H1 (cell line): ENCODE measurements around the gene CD164L2. TPM values are rescaled to one million over a fixed set of nuclear protein-coding genes. Genes with fewer than 3 reads are reported as not detected.

Experiments used
- CTCF ChIA-PET: fragments of 300-600 bp; sonication (Branson Sonifier 250); formaldehyde crosslinking; loops from one replicate; lab custom pipeline; 2021; ENCODE audit not compliant: partially characterized antibody; lab: Charles Lee
- POLR2A ChIA-PET: fragments of 300-600 bp; sonication (Branson Sonifier 250); formaldehyde crosslinking; loops from one replicate; lab custom pipeline; 2021; ENCODE audit warnings: inconsistent platforms; ENCODE audit not compliant: partially characterized antibody; lab: Charles Lee
- DNase-seq, 2 experiments: peaks; one replicate each; pipeline versions ENCODE4 v3.0.0 to v3.0.0-alpha.2; 2010 to 2022; ENCODE audit warnings: low spot score in 2 of 2, low read depth in 1 of 2, mixed read lengths in 1 of 2
- FAIRE-seq: peaks from 2 replicates; lab custom pipeline; 2011; peaks lifted over from hg19 to GRCh38; lab: Jason Lieb, UNC
- H2AFZ ChIP-seq: 2 replicates; pipeline ENCODE4 v1.8.1; 2012; ENCODE audit warnings: low read length, inconsistent platforms
- H2AK5ac ChIP-seq: 2 replicates; pipeline ENCODE4 v1.6.1; 2013; ENCODE audit warnings: low read depth, low read length
- H2BK120ac ChIP-seq: replicated peaks from 2 replicates; pipeline ENCODE3; 2013; ENCODE audit warnings: low read depth, low read length, inconsistent platforms
- H2BK12ac ChIP-seq: 2 replicates; pipeline ENCODE4 v1.6.1; 2013; ENCODE audit warnings: low read depth, low read length
- H2BK15ac ChIP-seq: 2 replicates; pipeline ENCODE4 v1.6.1; 2013; ENCODE audit warnings: low read length
- H2BK20ac ChIP-seq: 2 replicates; pipeline ENCODE4 v1.6.1; 2013; ENCODE audit warnings: low read length
- H2BK5ac ChIP-seq: 2 replicates; pipeline ENCODE4 v1.6.1; 2013; ENCODE audit warnings: low read depth, low read length
- H3K14ac ChIP-seq: 2 replicates; pipeline ENCODE4 v1.6.1; 2013; ENCODE audit warnings: inconsistent platforms; ENCODE audit not compliant: insufficient read length
- H3K18ac ChIP-seq: 2 replicates; pipeline ENCODE4 v1.6.1; 2013; ENCODE audit warnings: low read length; ENCODE audit errors: extremely low read depth
- H3K23ac ChIP-seq: 2 replicates; pipeline ENCODE4 v1.6.1; 2013; ENCODE audit warnings: inconsistent platforms; ENCODE audit not compliant: insufficient read length
- H3K23me2 ChIP-seq: 2 replicates; pipeline ENCODE4 v1.6.1; 2013; ENCODE audit warnings: low read depth, low read length
- H3K27ac ChIP-seq: 2 replicates; pipeline ENCODE4 v1.6.1; 2011; ENCODE audit warnings: low read depth, low read length, inconsistent platforms
- H3K27me3 ChIP-seq, 4 experiments: replicated peaks in 1 of 4; 1 replicate in 1 of 4; 2 replicates in 3 of 4; pipeline versions ENCODE4 v1.6.1 to v1.8.1; 2011 to 2013; ENCODE audit warnings: low read length in 3 of 4, mild to moderate bottlenecking in 3 of 4, inconsistent platforms in 2 of 4, mixed read lengths in 2 of 4, moderate library complexity in 1 of 4; ENCODE audit not compliant: control insufficient read depth in 3 of 4, insufficient read depth in 3 of 4; ENCODE audit errors: extremely low read depth in 1 of 4
- H3K36me3 ChIP-seq, 4 experiments: 2 replicates each; pipeline versions ENCODE4 v1.6.1 to v1.8.1; 2011 to 2013; ENCODE audit warnings: mild to moderate bottlenecking in 4 of 4, low read length in 3 of 4, moderate library complexity in 2 of 4, control low read depth in 1 of 4, inconsistent platforms in 1 of 4; ENCODE audit not compliant: insufficient read depth in 4 of 4, control insufficient read depth in 2 of 4
- H3K4ac ChIP-seq: replicated peaks from 2 replicates; pipeline ENCODE3; 2013; ENCODE audit warnings: low read length, low read depth, mixed read lengths, inconsistent platforms; ENCODE audit not compliant: insufficient read length
- H3K4me1 ChIP-seq, 4 experiments: replicated peaks in 1 of 4; 1 replicate in 1 of 4; 2 replicates in 3 of 4; pipeline versions ENCODE4 v1.6.1 to v1.8.1; 2011 to 2013; ENCODE audit warnings: low read length in 3 of 4, inconsistent platforms in 2 of 4, mixed read lengths in 1 of 4; ENCODE audit not compliant: insufficient read depth in 4 of 4, control insufficient read depth in 3 of 4
- H3K4me2 ChIP-seq, 2 experiments: 2 replicates each; pipeline versions ENCODE4 v1.6.1 to v1.8.1; 2011 to 2013; ENCODE audit warnings: low read depth in 2 of 2, low read length in 2 of 2, control low read depth in 1 of 2, inconsistent platforms in 1 of 2, mild to moderate bottlenecking in 1 of 2; ENCODE audit not compliant: insufficient read depth in 1 of 2
- H3K4me3 ChIP-seq, 4 experiments: fragments of 200-600, 300-600 bp in 1 of 4; sonication (generic), shearing (Covaris generic), sonication (Bioruptor Twin) in 1 of 4; 2 replicates each; pipeline versions ENCODE4 v1.5.1 to v1.8.1; 2011 to 2016; ENCODE audit warnings: low read length in 4 of 4, low read depth in 3 of 4, control low read depth in 2 of 4, inconsistent platforms in 2 of 4, mild to moderate bottlenecking in 2 of 4, mixed read lengths in 1 of 4, moderate library complexity in 1 of 4; ENCODE audit not compliant: insufficient read depth in 2 of 4; ENCODE audit errors: extremely low read depth in 1 of 4
- H3K56ac ChIP-seq: replicated peaks from 2 replicates; pipeline ENCODE3; 2013; ENCODE audit warnings: low read depth, mild to moderate bottlenecking, mixed read lengths, low read length, inconsistent platforms; ENCODE audit not compliant: insufficient read length
- H3K79me1 ChIP-seq: 2 replicates; pipeline ENCODE4 v1.6.1; 2013; ENCODE audit warnings: low read depth, low read length, control low read depth
- H3K79me2 ChIP-seq, 2 experiments: 2 replicates each; pipeline versions ENCODE4 v1.6.1 to v1.8.1; 2012 to 2013; ENCODE audit warnings: low read length in 2 of 2, mild to moderate bottlenecking in 2 of 2, inconsistent platforms in 1 of 2; ENCODE audit not compliant: insufficient read depth in 2 of 2, control insufficient read depth in 1 of 2
- H3K9ac ChIP-seq, 4 experiments: replicated peaks in 1 of 4; 1 replicate in 1 of 4; 2 replicates in 3 of 4; pipeline versions ENCODE4 v1.6.1 to v1.8.1; 2011 to 2013; ENCODE audit warnings: low read depth in 3 of 4, low read length in 3 of 4, control low read depth in 2 of 4, mild to moderate bottlenecking in 2 of 4, moderate library complexity in 2 of 4, inconsistent platforms in 1 of 4; ENCODE audit errors: extremely low read depth in 1 of 4
- H3K9me3 ChIP-seq, 2 experiments: 2 replicates each; pipeline versions ENCODE4 v1.6.1 to v1.8.1; 2012 to 2013; ENCODE audit warnings: mild to moderate bottlenecking in 2 of 2, moderate library complexity in 2 of 2, control low read depth in 1 of 2, inconsistent platforms in 1 of 2, low read depth in 1 of 2, low read length in 1 of 2, mixed read lengths in 1 of 2; ENCODE audit not compliant: insufficient read depth in 2 of 2
- H4K20me1 ChIP-seq, 2 experiments: replicated peaks in 1 of 2; 2 replicates each; pipeline versions ENCODE3 to v1.8.1; 2011 to 2013; ENCODE audit warnings: inconsistent platforms in 2 of 2, low read length in 2 of 2, mild to moderate bottlenecking in 1 of 2; ENCODE audit not compliant: insufficient read depth in 2 of 2, control insufficient read depth in 1 of 2
- H4K5ac ChIP-seq: 2 replicates; pipeline ENCODE4 v1.6.1; 2013; ENCODE audit warnings: low read length, low read depth, mixed read lengths, inconsistent platforms; ENCODE audit not compliant: insufficient read length
- H4K8ac ChIP-seq: 2 replicates; pipeline ENCODE4 v1.8.0; 2013; ENCODE audit warnings: mild to moderate bottlenecking, moderate library complexity, low read length, inconsistent platforms; ENCODE audit not compliant: insufficient read depth; ENCODE audit errors: extremely low read depth
- H4K91ac ChIP-seq: replicated peaks from 2 replicates; pipeline ENCODE3; 2013; ENCODE audit warnings: low read length, mixed read lengths, inconsistent platforms; ENCODE audit not compliant: insufficient read length
- BRCA1 ChIP-seq: IDR thresholded peaks from 2 replicates; pipeline ENCODE4 v1.6.1; 2012; ENCODE audit warnings: low read depth, low read length, improper control_type of control experiment
- CTCF ChIP-seq, 3 experiments: IDR thresholded peaks; 1 replicate in 2 of 3; 2 replicates in 1 of 3; pipeline versions ENCODE4 v1.5.1 to v1.6.1; 2011; ENCODE audit warnings: low read length in 3 of 3, mild to moderate bottlenecking in 3 of 3, inconsistent platforms in 2 of 3, low read depth in 1 of 3, moderate library complexity in 1 of 3; ENCODE audit not compliant: insufficient read depth in 1 of 3; ENCODE audit errors: control extremely low read depth in 1 of 3
- HDAC2 ChIP-seq, 2 experiments: fragments of 300-600 bp in 1 of 2; sonication (generic) in 1 of 2; IDR thresholded peaks; 2 replicates each; pipeline ENCODE4 v1.6.1; 2011 to 2012; ENCODE audit warnings: low read depth in 2 of 2, low read length in 2 of 2, mild to moderate bottlenecking in 2 of 2, moderate library complexity in 2 of 2, borderline replicate concordance in 1 of 2, inconsistent platforms in 1 of 2
- POLR2A ChIP-seq, 2 experiments: IDR thresholded peaks; 1 replicate in 1 of 2; 2 replicates in 1 of 2; pipeline ENCODE4 v1.6.1; 2011; ENCODE audit warnings: low read depth in 2 of 2, low read length in 2 of 2, mild to moderate bottlenecking in 2 of 2; ENCODE audit errors: control extremely low read depth in 1 of 2
- SP1 ChIP-seq: IDR thresholded peaks from 2 replicates; pipeline ENCODE4 v1.6.1; 2011; ENCODE audit warnings: low read depth, low read length
- USF2 ChIP-seq: IDR thresholded peaks from 2 replicates; pipeline ENCODE4 v1.6.1; 2011; ENCODE audit warnings: low read length, improper control_type of control experiment
- WGBS, 2 experiments: shearing (Covaris generic) in 1 of 2; methylation state at CpG; one replicate each; pipeline versions ENCODE4 v1.1.6 to v1.1.7; 2013 to 2015; ENCODE audit warnings: low lambda C conversion rate in 2 of 2, mixed read lengths in 2 of 2, inconsistent platforms in 1 of 2, low coverage in 1 of 2, missing lambda C conversion rate in 1 of 2; ENCODE audit not compliant: insufficient replicate concordance in 2 of 2, insufficient coverage in 1 of 2, insufficient read length in 1 of 2; ENCODE audit errors: extremely low coverage in 1 of 2, missing lambda C conversion rate in 1 of 2; 5-methylcytosine and 5-hydroxymethylcytosine counted together
- polyA plus RNA-seq, 7 experiments: library from polyadenylated mRNA; depleted of rRNA in 3 of 7; stranded (reverse) in 5 of 7; unstranded in 2 of 7; fragments of >200 nt in 5 of 7; fragments of 200-250 nt in 2 of 7; gene quantifications; 1 replicate in 5 of 7; 2 replicates in 1 of 7; 4 replicates in 1 of 7; pipeline versions ENCODE4 v1.2.1 to v1.2.3, GENCODE V29; 2011 to 2013; ENCODE audit warnings: missing spikeins in 2 of 7, mixed read lengths in 2 of 7
- total RNA-seq: library from RNA; stranded (reverse); fragmentation: NEBNext Ultra II Directional; extraction: Animal tissue kit (Norgen Biotek cat#: 25700); gene quantifications from 2 replicates; pipeline ENCODE4 v1.2.1, GENCODE V29; 2021

Gene CD164L2
- total and polyA plus RNA-seq, 2 of the 8 experiments (the other 6 are each of a cell fraction or from before 2014, with no cell fraction given), result 3.3 TPM

- Histone ChIP-seq H2AFZ (peak within 1 kb of the TSS; percentile 82), H3K56ac (no peak within 1 kb of the TSS), H4K5ac (no peak within 1 kb of the TSS), H3K4me2 (peak within 1 kb of the TSS; percentile 85 to 92), H3K36me3 (no peaks in the 10 kb centered on the region), H3K79me1 (no peaks in the 10 kb centered on the region), H3K4me3 (peak within 1 kb of the TSS; percentile 61 to 82 (median 70)), H3K18ac (peak within 1 kb of the TSS; percentile 83), H3K9ac (peak within 1 kb of the TSS; percentile 26 to 82 (median 56); a peak in 6 of 7 replicates), H3K23me2 (peaks cover 13% of the 10 kb centered on the region), H3K14ac (no peak within 1 kb of the TSS), H2BK5ac (peak within 1 kb of the TSS; percentile 83), H2BK120ac (no peak within 1 kb of the TSS), H3K4ac (peak within 1 kb of the TSS; percentile 73), H3K4me1 (peaks cover 2 to 19% (median 12%) of the 10 kb centered on the region in 4 experiments), H2BK12ac (peak within 1 kb of the TSS; percentile 75; the same call in 1 of the 2 replicates), H3K27me3 (no peaks in the 10 kb centered on the region), H2BK15ac (peak within 1 kb of the TSS; percentile 46; the same call in 1 of the 2 replicates), H2BK20ac (peak within 1 kb of the TSS; percentile 48), H4K8ac (peak within 1 kb of the TSS; percentile 53), H3K23ac (no peak within 1 kb of the TSS), H3K9me3 (no peaks in the 10 kb centered on the region), H4K91ac (peak within 1 kb of the TSS; percentile 63), H3K27ac (peak within 1 kb of the TSS; percentile 45; the same call in 1 of the 2 replicates), H3K79me2 (no peaks in the 10 kb centered on the region), H2AK5ac (no peak within 1 kb of the TSS), H4K20me1 (peaks cover 2 to 6% of the 10 kb centered on the region in 2 experiments)
- FAIRE-seq (no peak), DNase-seq (peak; percentile 82 to 97)
- WGBS, 2 experiments, result 5% methylated on average over 41 of the region's 69 CpGs; no CpG with 5 or more reads in 1 of the 2 experiments
- POLR2A ChIA-PET, result interaction anchor here (1.1 to 2.5 kb wide), 8 partner anchors 27 to 93 kb away, joined by 3 to 11 read pairs (median 4); no protein-coding TSS in a partner anchor
- CTCF ChIA-PET, result interaction anchor here (0.8 to 18.9 kb wide), 21 partner anchors 7 to 346 kb away, joined by 3 to 625 read pairs (median 6); partner anchors contain the start of genes CD164L2, FAM76A, FCN3 and MAP3K6
- TF ChIP-seq USF2, result 0 out of 2 replicates have a peak, but pooled peaks have one; percentile 20
- no peak for TF ChIP-seq POLR2A (IDR thresholded peaks at IDR 0.05; ENCODE audit: control extremely low read depth in 1 of 2, low read depth in 2 of 2, low read length in 2 of 2)
- peak; percentile 51; the same call in 1 of the 2 replicates for TF ChIP-seq SP1
- 0 out of 4 replicates have a peak, but pooled peaks of 1 of the 2 experiments have one; percentile 30 for TF ChIP-seq HDAC2 (IDR thresholded peaks at IDR 0.05; ENCODE audit: borderline replicate concordance in 1 of 2, low read depth in 2 of 2, low read length in 2 of 2)
- peak in 2 of 3 experiments; percentile 55 to 60; a peak in 3 of 4 replicates for TF ChIP-seq CTCF (IDR thresholded peaks at IDR 0.05; ENCODE audit: control extremely low read depth in 1 of 3, insufficient read depth in 1 of 3, low read depth in 1 of 3, low read length in 3 of 3)
- no peak for TF ChIP-seq BRCA1
Measured at GRCh38 chr1:27392096-27392777, 9.1 kb upstream of the CD164L2 start, which contains the start of gene GPR3. GPR3 (plus strand) TSS chr1:27392622; CDS start chr1:27393799, 1,177 bp downstream.
